Left lung (tissue), 10 donors: ENCODE results near the gene GSTP1. TPM values are rescaled to one million over a fixed set of nuclear protein-coding genes. Genes with fewer than 3 reads are reported as not detected.

Experiments
- ATAC-seq: fragments of 200-7000 bp; cut with Tn5 transposase; one replicate; pipeline ENCODE4 v1.9.1; 2020; ENCODE audit warnings: moderate library complexity
- DNase-seq, 4 donors: peaks; one replicate each; pipeline ENCODE4 v3.0.0-alpha.2; 2013 to 2020
- H3K27ac ChIP-seq, 2 donors: fragments of 200-600 bp; sonication (generic) in 1 of 2; one replicate each; pipeline versions ENCODE4 v1.5.0 to v1.8.0; 2020 to 2021
- H3K27me3 ChIP-seq, 2 donors: fragments of 200-600 bp; sonication (generic) in 1 of 2; one replicate each; pipeline versions ENCODE4 v1.5.0 to v1.8.0; 2020 to 2021
- H3K36me3 ChIP-seq, 2 donors: fragments of 200-600 bp; sonication (generic) in 1 of 2; one replicate each; pipeline versions ENCODE4 v1.5.0 to v1.8.0; 2020 to 2021
- H3K4me1 ChIP-seq, 2 donors: fragments of 200-600 bp; one replicate each; pipeline ENCODE4 v1.8.0; 2021
- H3K4me3 ChIP-seq, 2 donors: fragments of 200-600 bp; sonication (generic) in 1 of 2; one replicate each; pipeline versions ENCODE4 v1.5.0 to v1.8.0; 2020 to 2021; ENCODE audit warnings: mild to moderate bottlenecking in 1 of 2
- H3K9me3 ChIP-seq, 2 donors: fragments of 200-600 bp; sonication (generic) in 1 of 2; one replicate each; pipeline versions ENCODE4 v1.5.0 to v1.8.0; 2020 to 2021
- intact Hi-C, 2 donors: fragments of 100-400 bp; cut with DNase I; formaldehyde crosslinking; loops; one replicate each; pipeline versions ENCODE4 v1.11.2 to v1.14.2; 2022
- polyA plus RNA-seq, 6 donors: library from polyadenylated mRNA; unstranded; fragments of 120-200 nt; gene quantifications; one replicate each; pipeline ENCODE4 v1.2.1, GENCODE V29; 2013; ENCODE audit not compliant: insufficient read length in 6 of 6
- total RNA-seq, 2 donors: library from RNA; stranded (reverse); fragmentation: NEBNext Ultra II Directional; extraction: Animal tissue kit (Norgen Biotek cat#: 25700); gene quantifications; one replicate each; pipeline ENCODE4 v1.2.1, GENCODE V29; 2021
- TF ChIP-seq, protein P1 (sequence below), 2 donors: fragments of 200-600 bp; sonication (generic) in 1 of 2; IDR thresholded peaks; one replicate each; pipeline versions ENCODE4 v1.5.0 to v1.8.0; 2021; ENCODE audit warnings: antibody characterized with exemption in 2 of 2
- donor health status: DM: no; HTN: yes; CAD: no.
- donor health status: DM: no; HTN: no; CAD: no.

GSTP1 gene
- total and polyA plus RNA-seq, 8 donors: 651 to 1,058 (median 749) TPM

DNA sequence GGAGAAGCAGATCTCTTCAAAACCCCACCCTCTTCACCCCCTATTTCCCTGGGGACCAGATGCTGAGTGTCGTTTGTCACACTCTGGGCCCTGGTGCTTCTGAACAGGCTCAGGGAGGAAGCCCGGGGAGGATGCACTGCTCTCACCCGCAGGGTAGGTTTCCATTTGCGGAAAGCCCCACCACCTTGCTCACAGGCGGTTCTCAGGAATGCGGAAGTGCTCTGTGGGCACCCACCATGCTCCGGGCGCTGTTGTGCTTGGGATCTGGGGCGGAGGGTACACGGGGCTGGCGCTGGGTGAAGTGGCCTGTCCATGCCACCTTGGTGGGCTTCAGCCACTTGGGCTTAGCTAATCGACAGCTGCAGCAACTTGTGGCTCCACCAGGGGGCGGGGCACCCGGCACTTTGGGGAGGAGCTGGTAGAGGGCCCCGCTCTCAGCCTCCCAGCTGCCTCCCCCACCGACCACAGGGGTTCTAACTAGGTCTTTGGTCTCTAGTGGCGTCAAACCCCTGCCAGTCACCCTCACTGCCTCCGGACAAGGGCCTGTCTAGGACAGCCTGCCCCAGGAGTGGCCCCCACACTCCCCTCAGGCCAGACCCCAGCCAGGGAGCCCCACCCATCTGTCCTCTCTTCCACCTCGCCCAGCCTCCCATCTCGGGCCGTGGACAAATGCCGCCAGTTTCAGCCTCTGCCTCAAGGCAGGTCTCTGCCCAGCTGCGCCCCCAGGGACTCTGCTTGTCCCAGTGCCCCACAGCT, 30.5 kb downstream of the GSTP1 start:
- Histone ChIP-seq H3K4me1 (peaks cover 4 to 15% of the 10 kb centered on the region in 2 donors), H3K36me3 (peaks cover 0 to 42% of the 10 kb centered on the region in 2 donors), H3K4me3 (peak overlapping the region; percentile 28 to 39), H3K27me3 (peaks cover 0 to 33% of the 10 kb centered on the region in 2 donors), H3K9me3 (no peaks in the 10 kb centered on the region), H3K27ac (peak overlapping the region; percentile 79 to 89)
- DNase-seq (peak; percentile 43 to 90 (median 68)), ATAC-seq (peak; percentile 78)
- intact Hi-C loops: no loop called here
- TF ChIP-seq, protein P1, sequence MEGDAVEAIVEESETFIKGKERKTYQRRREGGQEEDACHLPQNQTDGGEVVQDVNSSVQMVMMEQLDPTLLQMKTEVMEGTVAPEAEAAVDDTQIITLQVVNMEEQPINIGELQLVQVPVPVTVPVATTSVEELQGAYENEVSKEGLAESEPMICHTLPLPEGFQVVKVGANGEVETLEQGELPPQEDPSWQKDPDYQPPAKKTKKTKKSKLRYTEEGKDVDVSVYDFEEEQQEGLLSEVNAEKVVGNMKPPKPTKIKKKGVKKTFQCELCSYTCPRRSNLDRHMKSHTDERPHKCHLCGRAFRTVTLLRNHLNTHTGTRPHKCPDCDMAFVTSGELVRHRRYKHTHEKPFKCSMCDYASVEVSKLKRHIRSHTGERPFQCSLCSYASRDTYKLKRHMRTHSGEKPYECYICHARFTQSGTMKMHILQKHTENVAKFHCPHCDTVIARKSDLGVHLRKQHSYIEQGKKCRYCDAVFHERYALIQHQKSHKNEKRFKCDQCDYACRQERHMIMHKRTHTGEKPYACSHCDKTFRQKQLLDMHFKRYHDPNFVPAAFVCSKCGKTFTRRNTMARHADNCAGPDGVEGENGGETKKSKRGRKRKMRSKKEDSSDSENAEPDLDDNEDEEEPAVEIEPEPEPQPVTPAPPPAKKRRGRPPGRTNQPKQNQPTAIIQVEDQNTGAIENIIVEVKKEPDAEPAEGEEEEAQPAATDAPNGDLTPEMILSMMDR (IDR thresholded peaks at IDR 0.05): peak; percentile 55 to 58

DNA sequence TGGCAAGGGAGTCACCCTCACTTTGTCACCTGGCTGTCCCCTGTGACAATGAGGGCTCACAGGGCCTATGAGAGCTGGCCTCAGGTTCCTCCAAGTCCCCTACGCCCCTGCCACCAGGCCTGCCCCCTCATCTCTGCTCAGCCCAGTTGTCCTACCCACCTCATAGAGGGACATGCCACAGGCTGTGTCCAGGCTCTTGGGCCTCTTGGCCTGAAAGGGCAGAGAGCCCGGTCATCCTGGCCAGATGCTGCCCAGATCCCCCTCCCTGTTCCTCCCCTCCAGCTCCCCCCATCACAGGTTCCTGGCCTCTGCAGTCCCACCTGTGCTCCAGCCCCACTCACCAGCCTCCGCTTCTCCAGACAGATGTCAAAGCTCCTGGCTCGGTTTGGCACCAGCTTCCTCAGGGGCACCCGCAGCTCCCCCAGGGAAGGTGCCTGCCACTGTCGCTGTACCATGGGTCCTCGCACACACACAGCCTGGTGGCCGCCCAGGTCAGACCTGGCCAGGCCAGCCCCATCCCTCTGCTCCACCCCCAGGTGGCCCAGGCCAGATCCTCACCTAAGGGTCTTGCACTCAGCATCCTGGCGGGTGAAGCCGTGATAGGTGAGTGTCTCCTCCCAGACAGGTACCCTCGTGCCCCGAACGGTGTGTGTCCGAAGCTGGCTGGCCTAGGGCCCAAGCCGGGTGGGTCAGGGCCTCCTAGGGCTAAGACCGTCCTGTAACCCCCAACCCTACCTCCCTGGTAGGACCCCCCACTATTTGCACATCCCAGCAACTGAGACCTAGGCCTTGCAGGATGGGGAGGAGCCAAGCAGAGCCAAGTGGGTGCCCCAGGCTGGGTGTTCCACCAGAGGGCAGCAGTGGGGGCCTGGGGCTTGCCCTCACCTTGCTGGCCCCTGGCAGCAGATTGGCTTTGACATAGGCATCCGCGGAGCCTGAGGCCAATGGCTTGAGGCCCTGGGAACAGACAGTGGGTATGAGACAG, 31.4 kb downstream of the GSTP1 start:
- H3K36me3 ChIP-seq: peaks cover 0 to 33% of the 10 kb centered on the region in 2 donors
- intact Hi-C loops: no loop called here
- H3K4me1 ChIP-seq: peaks cover 4 to 15% of the 10 kb centered on the region in 2 donors
- H3K4me3 ChIP-seq: no peak overlapping the region
- no peaks in the 10 kb centered on the region for H3K9me3 ChIP-seq
- H3K27ac ChIP-seq: peak overlapping the region in 1 of 2 donors; percentile 89
- H3K27me3 ChIP-seq: peaks cover 0 to 33% of the 10 kb centered on the region in 2 donors
- ATAC-seq (peak; percentile 69), DNase-seq (no peak)
- TF ChIP-seq, protein P1 (IDR thresholded peaks at IDR 0.05): peak; percentile 12 to 67

DNA sequence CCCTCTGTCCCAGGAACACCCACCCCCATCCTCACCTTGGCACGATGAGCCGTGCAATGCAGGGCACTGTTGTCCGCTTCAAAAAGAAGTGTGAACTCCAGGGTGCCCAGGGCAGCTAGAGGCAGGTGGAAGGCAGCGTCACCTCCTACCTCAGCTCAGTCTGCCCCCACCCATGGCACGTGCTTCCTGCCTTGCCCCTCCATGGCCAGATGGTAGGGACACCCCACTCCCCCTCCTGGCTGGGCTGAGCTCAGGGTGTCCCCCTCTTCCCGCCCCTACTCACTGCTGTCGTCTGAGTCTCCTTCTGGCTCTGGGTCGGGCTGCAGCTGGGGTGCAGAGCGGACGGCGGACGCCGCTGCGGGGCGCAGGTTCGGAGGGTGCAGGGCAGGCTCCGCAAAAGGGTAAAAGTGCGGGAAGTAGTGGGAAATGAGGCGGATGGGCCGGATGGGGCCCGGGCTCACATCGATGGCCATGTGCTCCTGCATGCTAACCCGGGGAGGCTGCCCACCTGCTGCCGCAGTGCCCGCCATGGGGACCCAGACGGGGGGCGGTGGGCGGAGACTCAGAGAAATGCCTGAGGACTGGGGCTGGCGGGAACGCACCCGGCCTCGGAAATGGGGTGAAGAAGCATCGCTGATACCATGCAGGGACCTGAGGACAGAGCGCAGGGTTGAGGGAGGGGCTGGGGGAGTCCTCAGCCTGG, 32.3 kb downstream of the GSTP1 start:
- H3K4me3 ChIP-seq: no peak overlapping the region
- no peak for ATAC-seq
- TF ChIP-seq, protein P1 (IDR thresholded peaks at IDR 0.05): no peak
- peaks cover 0 to 33% of the 10 kb centered on the region in 2 donors for H3K27me3 ChIP-seq
- H3K9me3 ChIP-seq: no peaks in the 10 kb centered on the region
- no peak overlapping the region for H3K27ac ChIP-seq
- DNase-seq: no peak
- H3K4me1 ChIP-seq: peaks cover 4 to 15% of the 10 kb centered on the region in 2 donors
- peaks cover 0 to 24% of the 10 kb centered on the region in 2 donors for H3K36me3 ChIP-seq
- intact Hi-C loops: no loop called here

DNA sequence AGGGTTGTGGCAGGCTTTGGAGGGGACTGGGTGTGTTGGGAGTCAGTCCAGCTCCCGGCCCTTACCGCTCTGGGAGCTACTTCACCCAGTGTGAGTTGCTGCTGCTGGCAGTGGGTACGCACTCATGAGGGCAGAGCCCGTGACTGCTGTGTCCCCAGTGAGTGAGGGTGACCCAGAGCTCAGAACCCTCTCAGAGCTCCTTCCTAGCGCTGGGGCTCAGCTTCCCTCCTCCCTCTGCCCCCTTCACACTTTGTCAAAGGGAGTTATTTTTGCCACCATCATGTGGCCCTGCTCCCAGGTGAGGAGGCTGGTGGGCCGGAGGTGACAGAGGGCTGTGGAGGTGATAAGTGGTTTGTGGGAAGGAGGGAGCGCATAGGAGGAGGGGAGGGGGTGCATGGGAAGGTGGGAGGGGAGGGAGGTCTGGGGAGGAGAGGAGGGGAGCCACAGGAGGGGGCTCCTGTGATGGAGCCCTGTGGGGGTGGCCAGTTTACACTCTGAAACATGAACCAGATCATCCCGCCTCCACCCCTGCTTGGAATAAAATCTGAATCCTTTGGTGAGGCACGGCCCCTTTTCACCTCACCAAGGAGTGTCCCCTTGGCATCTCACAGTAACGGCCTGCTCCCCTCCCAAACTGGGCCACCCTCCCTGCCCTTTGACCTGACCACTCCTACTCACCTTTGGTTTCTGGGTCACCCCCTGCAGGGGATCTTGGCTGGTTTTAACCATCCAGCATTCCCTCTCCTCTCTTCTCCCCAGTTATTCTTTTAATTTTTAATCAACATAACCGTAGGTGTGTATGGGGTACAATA, 33.0 kb downstream of the GSTP1 start:
- Histone ChIP-seq H3K9me3 (no peaks in the 10 kb centered on the region), H3K4me1 (peaks cover 4 to 15% of the 10 kb centered on the region in 2 donors), H3K36me3 (peaks cover 0 to 17% of the 10 kb centered on the region in 2 donors), H3K27ac (no peak overlapping the region), H3K4me3 (no peak overlapping the region), H3K27me3 (peaks cover 0 to 33% of the 10 kb centered on the region in 2 donors)
- ATAC-seq: peak; percentile 11
- intact Hi-C loops: no loop called here
- no peak for DNase-seq
- TF ChIP-seq, protein P1 (IDR thresholded peaks at IDR 0.05): no peak
